ENCODE data around the gene CD27. TPM values are rescaled to one million over a fixed set of nuclear protein-coding genes. Genes with fewer than 3 reads are reported as not detected.
"Not testable (repeated sequence)": the region's sequence is repeated elsewhere in the genome, so short reads cannot be mapped to it uniquely, and the experiment has no call there.

Gene CD27
- total and polyA plus RNA-seq, 2 donors (not counting 1 experiment from before 2014, with no cell fraction given): 0.06 to 0.17 TPM

DNA sequence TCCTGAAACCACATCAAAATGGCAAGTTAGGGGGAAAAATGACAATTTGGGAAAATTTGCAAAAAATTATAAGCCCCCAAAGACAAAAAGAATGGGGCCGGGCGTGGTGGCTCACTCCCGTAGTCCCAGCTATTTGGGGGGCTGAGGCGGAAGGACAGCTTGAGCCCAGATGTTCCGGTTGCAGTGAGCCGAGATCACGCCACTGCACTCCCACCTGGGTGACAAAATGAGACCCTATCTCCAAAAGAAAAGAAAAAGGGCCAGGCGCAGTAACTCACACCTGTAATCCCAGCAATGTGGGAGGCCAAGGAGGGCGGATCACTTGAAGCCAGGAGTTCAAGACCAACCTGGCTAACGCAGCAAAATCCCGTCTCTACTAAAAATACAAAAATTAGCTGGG, 27.7 kb downstream of the CD27 start:
- Histone ChIP-seq H3K4me1 (ENCODE audit: control insufficient read depth, extremely low read depth, insufficient read depth, low read length) (peaks cover 11% of the 10 kb centered on the region), H3K27ac (ENCODE audit: insufficient read depth, low read length) (no peak overlapping the region)
- TF ChIP-seq, protein P1, sequence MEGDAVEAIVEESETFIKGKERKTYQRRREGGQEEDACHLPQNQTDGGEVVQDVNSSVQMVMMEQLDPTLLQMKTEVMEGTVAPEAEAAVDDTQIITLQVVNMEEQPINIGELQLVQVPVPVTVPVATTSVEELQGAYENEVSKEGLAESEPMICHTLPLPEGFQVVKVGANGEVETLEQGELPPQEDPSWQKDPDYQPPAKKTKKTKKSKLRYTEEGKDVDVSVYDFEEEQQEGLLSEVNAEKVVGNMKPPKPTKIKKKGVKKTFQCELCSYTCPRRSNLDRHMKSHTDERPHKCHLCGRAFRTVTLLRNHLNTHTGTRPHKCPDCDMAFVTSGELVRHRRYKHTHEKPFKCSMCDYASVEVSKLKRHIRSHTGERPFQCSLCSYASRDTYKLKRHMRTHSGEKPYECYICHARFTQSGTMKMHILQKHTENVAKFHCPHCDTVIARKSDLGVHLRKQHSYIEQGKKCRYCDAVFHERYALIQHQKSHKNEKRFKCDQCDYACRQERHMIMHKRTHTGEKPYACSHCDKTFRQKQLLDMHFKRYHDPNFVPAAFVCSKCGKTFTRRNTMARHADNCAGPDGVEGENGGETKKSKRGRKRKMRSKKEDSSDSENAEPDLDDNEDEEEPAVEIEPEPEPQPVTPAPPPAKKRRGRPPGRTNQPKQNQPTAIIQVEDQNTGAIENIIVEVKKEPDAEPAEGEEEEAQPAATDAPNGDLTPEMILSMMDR (conservative IDR thresholded peaks at IDR 0.05 in 1 of 2, IDR thresholded peaks at IDR 0.05 in 1 of 2; ENCODE audit: low read depth in 1 of 2, low read length in 2 of 2): no peak
- TF ChIP-seq EZH2 (IDR thresholded peaks at IDR 0.05; ENCODE audit: low read length, missing control alignments): no peak

DNA sequence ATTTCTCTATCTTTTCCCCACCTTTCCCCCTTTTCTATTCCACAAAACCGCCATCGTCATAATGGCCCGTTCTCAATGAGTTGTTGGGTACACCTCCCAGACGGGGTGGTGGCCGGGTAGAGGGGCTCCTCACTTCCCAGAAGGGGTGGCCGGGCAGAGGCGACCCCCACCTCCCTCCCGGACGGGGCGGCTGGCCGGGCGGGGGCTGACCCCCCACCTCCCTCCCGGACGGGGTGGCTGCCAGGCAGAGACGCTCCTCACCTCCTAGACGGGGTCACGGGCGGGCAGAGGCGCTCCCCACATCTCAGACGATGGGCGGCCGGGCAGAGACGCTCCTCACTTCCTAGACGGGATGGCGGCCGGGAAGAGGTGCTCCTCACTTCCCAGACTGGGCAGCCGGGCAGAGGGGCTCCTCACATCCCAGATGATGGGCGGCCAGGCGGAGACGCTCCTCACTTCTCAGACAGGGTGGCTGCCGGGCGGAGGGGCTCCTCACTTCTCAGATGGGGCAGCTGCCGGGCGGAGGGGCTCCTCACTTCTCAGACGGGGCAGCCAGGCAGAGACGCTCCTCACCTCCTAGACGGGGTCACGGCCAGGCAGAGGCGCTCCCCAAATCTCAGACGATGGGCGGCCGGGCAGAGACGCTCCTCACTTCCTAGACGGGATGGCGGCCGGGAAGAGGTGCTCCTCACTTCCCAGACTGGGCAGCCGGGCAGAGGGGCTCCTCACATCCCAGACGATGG, 30.6 kb downstream of the CD27 start:
- H3K4me3 ChIP-seq (replicated peaks in 1 of 4; ENCODE audit: control extremely low read depth in 1 of 4, insufficient read depth in 1 of 4, low read depth in 3 of 4, low read length in 4 of 4); H3K27me3 ChIP-seq (ENCODE audit: control insufficient read depth, insufficient read depth, low read length); H3K79me2 ChIP-seq (ENCODE audit: control insufficient read depth, insufficient read depth, low read length); H3K36me3 ChIP-seq (ENCODE audit: control insufficient read depth, insufficient read depth, low read length); H2AFZ ChIP-seq (ENCODE audit: low read length); DNase-seq (ENCODE audit: low read depth in 2 of 2); H4K20me1 ChIP-seq (ENCODE audit: control insufficient read depth, extremely low read depth, insufficient read depth, low read length); H3K9me3 ChIP-seq (ENCODE audit: control insufficient read depth, insufficient read depth, low read depth, low read length); H3K9ac ChIP-seq (ENCODE audit: insufficient read depth, low read length); H3K4me2 ChIP-seq (ENCODE audit: extremely low read depth, insufficient read depth, low read length); H3K4me1 ChIP-seq (ENCODE audit: control insufficient read depth, extremely low read depth, insufficient read depth, low read length); H3K27ac ChIP-seq (ENCODE audit: insufficient read depth, low read length): not testable (repeated sequence)

More for the DNA sequence above, 27.7 kb downstream of the CD27 start:
- Histone ChIP-seq H3K9ac (ENCODE audit: insufficient read depth, low read length) (no peak overlapping the region), H3K36me3 (ENCODE audit: control insufficient read depth, insufficient read depth, low read length) (no peaks in the 10 kb centered on the region), H3K4me3 (replicated peaks in 1 of 4; ENCODE audit: control extremely low read depth in 1 of 4, insufficient read depth in 1 of 4, low read depth in 3 of 4, low read length in 4 of 4) (no peak overlapping the region), H4K20me1 (ENCODE audit: control insufficient read depth, extremely low read depth, insufficient read depth, low read length) (no peaks in the 10 kb centered on the region), H3K79me2 (ENCODE audit: control insufficient read depth, insufficient read depth, low read length) (peaks cover 17% of the 10 kb centered on the region), H2AFZ (ENCODE audit: low read length) (no peak overlapping the region), H3K9me3 (ENCODE audit: control insufficient read depth, insufficient read depth, low read depth, low read length) (no peaks in the 10 kb centered on the region), H3K4me2 (ENCODE audit: extremely low read depth, insufficient read depth, low read length) (no peak overlapping the region), H3K27me3 (ENCODE audit: control insufficient read depth, insufficient read depth, low read length) (no peaks in the 10 kb centered on the region)
- no peak for DNase-seq (ENCODE audit: low read depth in 2 of 2)

DNA sequence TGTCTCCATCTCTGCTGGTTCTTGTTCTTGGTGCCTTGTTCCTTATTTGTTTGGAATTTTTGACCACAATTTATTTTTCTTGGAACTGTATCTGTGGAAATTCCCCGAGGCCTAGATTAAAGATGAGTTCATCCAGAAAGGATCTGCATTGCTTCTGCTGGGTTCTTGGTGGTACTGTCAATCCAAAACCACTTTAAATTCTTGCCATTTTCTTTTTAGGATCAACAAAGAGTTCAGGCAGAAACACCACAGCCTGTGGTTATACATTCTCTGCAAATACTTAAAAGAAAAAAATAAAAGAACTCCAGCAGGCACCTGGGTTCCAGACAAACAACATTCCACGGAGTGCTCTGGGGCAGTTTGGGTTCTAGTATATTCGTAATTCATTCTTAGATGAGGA, 31.7 kb downstream of the CD27 start:
- no peak overlapping the region for H3K27ac ChIP-seq (ENCODE audit: insufficient read depth, low read length)
- H4K20me1 ChIP-seq (ENCODE audit: control insufficient read depth, extremely low read depth, insufficient read depth, low read length): no peaks in the 10 kb centered on the region
- no peaks in the 10 kb centered on the region for H3K4me1 ChIP-seq (ENCODE audit: control insufficient read depth, extremely low read depth, insufficient read depth, low read length)
- H3K4me2 ChIP-seq (ENCODE audit: extremely low read depth, insufficient read depth, low read length): no peak overlapping the region
- H3K27me3 ChIP-seq (ENCODE audit: control insufficient read depth, insufficient read depth, low read length): peaks cover 9% of the 10 kb centered on the region
- H3K4me3 ChIP-seq (replicated peaks in 1 of 4; ENCODE audit: control extremely low read depth in 1 of 4, insufficient read depth in 1 of 4, low read depth in 3 of 4, low read length in 4 of 4): no peak overlapping the region
- peak; percentile 54 to 91 for DNase-seq (ENCODE audit: low read depth in 2 of 2)
- H3K9ac ChIP-seq (ENCODE audit: insufficient read depth, low read length): no peak overlapping the region
- H3K9me3 ChIP-seq (ENCODE audit: control insufficient read depth, insufficient read depth, low read depth, low read length): no peaks in the 10 kb centered on the region
- no peaks in the 10 kb centered on the region for H3K36me3 ChIP-seq (ENCODE audit: control insufficient read depth, insufficient read depth, low read length)
- H3K79me2 ChIP-seq (ENCODE audit: control insufficient read depth, insufficient read depth, low read length): no peaks in the 10 kb centered on the region
- H2AFZ ChIP-seq (ENCODE audit: low read length): no peak overlapping the region
- TF ChIP-seq, protein P1 (conservative IDR thresholded peaks at IDR 0.05 in 1 of 2, IDR thresholded peaks at IDR 0.05 in 1 of 2; ENCODE audit: low read depth in 1 of 2, low read length in 2 of 2): no peak
- TF ChIP-seq EZH2 (IDR thresholded peaks at IDR 0.05; ENCODE audit: low read length, missing control alignments): no peak

DNA sequence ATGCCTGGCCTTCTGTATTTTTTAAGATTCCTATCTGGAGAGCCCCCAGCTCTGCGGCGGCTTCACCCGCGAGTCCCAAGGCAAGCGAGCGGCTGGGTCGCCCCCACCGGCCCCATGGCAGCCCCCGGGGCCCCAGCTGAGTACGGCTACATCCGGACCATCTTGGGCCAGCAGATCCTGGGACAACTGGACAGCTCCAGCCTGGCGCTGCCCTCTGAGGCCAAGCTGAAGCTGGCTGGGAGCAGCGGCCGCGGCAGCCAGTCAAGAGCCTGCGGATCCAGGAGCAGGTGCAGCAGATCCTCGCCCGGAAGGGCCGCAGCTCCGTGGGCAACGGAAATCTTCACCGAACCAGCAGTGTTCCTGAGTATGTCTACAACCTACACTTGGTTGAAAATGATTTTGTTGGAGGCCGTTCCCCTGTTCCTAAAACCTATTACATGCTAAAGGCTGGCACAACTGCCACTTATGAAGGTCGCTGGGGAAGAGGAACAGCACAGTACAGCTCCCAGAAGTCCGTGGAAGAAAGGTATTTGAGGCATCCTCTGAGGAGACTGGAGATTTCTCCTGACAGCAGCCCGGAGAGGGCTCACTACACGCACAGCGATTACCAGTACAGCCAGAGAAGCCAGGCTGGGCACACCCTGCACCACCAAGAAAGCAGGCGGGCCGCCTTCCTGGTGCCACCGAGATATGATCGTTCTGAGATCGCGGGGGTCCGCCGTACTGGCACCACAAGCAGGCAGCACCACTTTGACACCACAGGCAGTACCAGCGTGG, 33.0 kb downstream of the CD27 start:
- not testable (repeated sequence) for DNase-seq (ENCODE audit: low read depth in 2 of 2); H4K20me1 ChIP-seq (ENCODE audit: control insufficient read depth, extremely low read depth, insufficient read depth, low read length); H3K9me3 ChIP-seq (ENCODE audit: control insufficient read depth, insufficient read depth, low read depth, low read length); H2AFZ ChIP-seq (ENCODE audit: low read length); H3K27me3 ChIP-seq (ENCODE audit: control insufficient read depth, insufficient read depth, low read length); H3K36me3 ChIP-seq (ENCODE audit: control insufficient read depth, insufficient read depth, low read length); H3K79me2 ChIP-seq (ENCODE audit: control insufficient read depth, insufficient read depth, low read length); H3K27ac ChIP-seq (ENCODE audit: insufficient read depth, low read length); H3K4me1 ChIP-seq (ENCODE audit: control insufficient read depth, extremely low read depth, insufficient read depth, low read length); H3K9ac ChIP-seq (ENCODE audit: insufficient read depth, low read length); H3K4me3 ChIP-seq (replicated peaks in 1 of 4; ENCODE audit: control extremely low read depth in 1 of 4, insufficient read depth in 1 of 4, low read depth in 3 of 4, low read length in 4 of 4); H3K4me2 ChIP-seq (ENCODE audit: extremely low read depth, insufficient read depth, low read length)
